GM12878 (cell line): Measurements from ENCODE around the gene RAB31. TPM values are rescaled to one million over a fixed set of nuclear protein-coding genes. Genes with fewer than 3 reads are reported as not detected.
"Not testable (repeated sequence)": the region's sequence is repeated elsewhere in the genome, so short reads cannot be mapped to it uniquely, and the experiment has no call there.

Experiments
- ATAC-seq: fragments of 200-7000 bp; cut with Tn5 transposase; 3 replicates; pipeline ENCODE4 v1.9.1; 2020; ENCODE audit warnings: mild to moderate bottlenecking, moderate library complexity
- BruUV-seq: library from RNA; stranded (reverse); fragments of 400-500 nt; replicated peaks from 2 replicates; lab custom pipeline; 2021; lab: Mats Ljungman, UMichigan
- CTCF ChIA-PET: fragments of 300-600 bp; sonication (Branson Sonifier 250); formaldehyde crosslinking; extraction: SDS; loops from one replicate; lab custom pipeline; 2021; ENCODE audit warnings: inconsistent platforms; lab: Yijun Ruan, JAX
- POLR2A ChIA-PET: fragments of 350-600 bp; formaldehyde crosslinking; extraction: SDS; loops from one replicate; lab custom pipeline; 2021; ENCODE audit warnings: inconsistent platforms; lab: Charles Lee
- RAD21 ChIA-PET: fragments of 300-600 bp; sonication (Branson Sonifier 250); formaldehyde crosslinking; loops from one replicate; lab custom pipeline; 2023; ENCODE audit warnings: antibody characterized with exemption; ENCODE audit not compliant: unreplicated experiment; lab: Charles Lee
- SMC1A ChIA-PET: fragments of 300-600 bp; sonication (Branson Sonifier 250); formaldehyde crosslinking; loops from one replicate; lab custom pipeline; 2023; ENCODE audit not compliant: unreplicated experiment, uncharacterized antibody; lab: Charles Lee
- DNase-seq: peaks from one replicate; pipeline ENCODE4 v3.0.0-alpha.2; 2011; ENCODE audit warnings: low read depth, low spot score
- FAIRE-seq: peaks from 3 replicates; lab custom pipeline; 2011; peaks lifted over from hg19 to GRCh38; lab: Jason Lieb, UNC
- H2AFZ ChIP-seq: 2 replicates; pipeline ENCODE4 v1.6.0; 2011; ENCODE audit warnings: low read depth, low read length, control low read depth; ENCODE audit not compliant: control insufficient read depth
- H3K27ac ChIP-seq: 2 replicates; pipeline ENCODE4 v1.5.1; 2011; ENCODE audit warnings: control low read depth; ENCODE audit not compliant: control insufficient read depth, insufficient read depth
- H3K27me3 ChIP-seq, 2 experiments: replicated peaks in 1 of 2; 2 replicates each; pipeline versions ENCODE4 v1.6.0 to v1.6.1; 2011; ENCODE audit warnings: low read length in 1 of 2; ENCODE audit not compliant: control insufficient read depth in 2 of 2, insufficient read depth in 2 of 2
- H3K36me3 ChIP-seq, 2 experiments: 2 replicates each; pipeline ENCODE4 v1.5.1; 2011; ENCODE audit warnings: low read length in 1 of 2; ENCODE audit not compliant: control insufficient read depth in 2 of 2, insufficient read depth in 2 of 2
- H3K4me1 ChIP-seq: 2 replicates; pipeline ENCODE4 v1.6.1; 2011; ENCODE audit warnings: mild to moderate bottlenecking, low read length, moderate library complexity, mixed read lengths; ENCODE audit not compliant: control insufficient read depth, insufficient read depth
- H3K4me2 ChIP-seq: 2 replicates; pipeline ENCODE4 v1.6.0; 2011; ENCODE audit warnings: control low read depth; ENCODE audit not compliant: control insufficient read depth, insufficient read depth
- H3K4me3 ChIP-seq: fragments of 200-600 bp; sonication (generic); 2 replicates; pipeline ENCODE4 v1.5.1; 2016
- H3K79me2 ChIP-seq: 2 replicates; pipeline ENCODE4 v1.6.0; 2011; ENCODE audit warnings: low read length; ENCODE audit not compliant: control insufficient read depth, insufficient read depth
- H3K9ac ChIP-seq: 2 replicates; pipeline ENCODE4 v1.8.0; 2011; ENCODE audit warnings: low read length, control low read depth, mixed read lengths; ENCODE audit not compliant: control insufficient read depth, insufficient read depth
- H3K9me3 ChIP-seq: replicated peaks from 3 replicates; pipeline ENCODE4 v1.5.1; 2011; ENCODE audit warnings: mild to moderate bottlenecking, low read length; ENCODE audit not compliant: control insufficient read depth, insufficient read depth
- H4K20me1 ChIP-seq: 2 replicates; pipeline ENCODE4 v1.6.0; 2011; ENCODE audit not compliant: control insufficient read depth, insufficient read depth
- E2F8 ChIP-seq: fragments of 450-650 bp; IDR thresholded peaks from 2 replicates; pipeline ENCODE4 v1.6.1; 2018; ENCODE audit warnings: mild to moderate bottlenecking, low read depth, moderate library complexity; ENCODE audit not compliant: partially characterized antibody
- SUPT20H ChIP-seq: IDR thresholded peaks from 2 replicates; pipeline ENCODE4 v1.6.1; 2011; ENCODE audit warnings: low read depth, mild to moderate bottlenecking, low read length, moderate library complexity, borderline replicate concordance; ENCODE audit not compliant: control insufficient read depth
- WGBS: methylation state at CpG from one replicate; pipeline ENCODE4 v1.1.6; 2016; ENCODE audit warnings: low lambda C conversion rate; ENCODE audit not compliant: insufficient replicate concordance, insufficient coverage; ENCODE audit errors: missing lambda C conversion rate; 5-methylcytosine and 5-hydroxymethylcytosine counted together
- in situ Hi-C: fragments of 300-500 bp; cut with MboI; formaldehyde crosslinking; loops from 9 replicates; pipeline ENCODE4 v1.14.3; 2018; ENCODE audit warnings: mixed read lengths
- intact Hi-C: fragments of 100-400 bp; cut with micrococcal nuclease; formaldehyde crosslinking; loops from one replicate; pipeline ENCODE4 v1.14.2; 2022; ENCODE audit not compliant: unreplicated experiment
- polyA plus RNA-seq, 11 experiments: library from polyadenylated mRNA; depleted of rRNA in 4 of 11; unstranded in 6 of 11; stranded (reverse) in 5 of 11; fragments of >200 nt; fragmentation: Nextera tagmentation in 4 of 11; fragmentation: Illumina TruSeq in 1 of 11; extraction: Ambion mirVana in 4 of 11; extraction: Trizol in 1 of 11; gene quantifications; 1 replicate in 1 of 11; 2 replicates in 10 of 11; pipeline versions ENCODE4 v1.2.1 to v1.2.3, GENCODE V29; 2011 to 2016; ENCODE audit warnings: inconsistent platforms in 2 of 11, missing spikeins in 2 of 11, low read depth in 1 of 11
- total RNA-seq, 4 experiments: library from RNA; depleted of rRNA in 3 of 4; stranded (reverse); fragments of >200 nt in 3 of 4; fragmentation: Illumina TruSeq in 1 of 4; extraction: Trizol in 1 of 4; gene quantifications; 2 replicates each; pipeline versions ENCODE4 v1.2.1 to v1.2.3, GENCODE V29; 2013 to 2021
- TF ChIP-seq, protein P1 (sequence below): fragments of 450-650 bp; IDR thresholded peaks from 2 replicates; pipeline ENCODE4 v1.6.1; 2018; ENCODE audit warnings: borderline replicate concordance, mild to moderate bottlenecking; ENCODE audit not compliant: partially characterized antibody
- TF ChIP-seq, protein P2 (sequence below): fragments of 450-650 bp; IDR thresholded peaks from 2 replicates; pipeline ENCODE4 v1.6.1; 2017; ENCODE audit warnings: low read depth, mild to moderate bottlenecking, moderate library complexity

RAB31 gene
- total and polyA plus RNA-seq, 10 of the 15 experiments (the other 5 are each of a cell fraction or from before 2014, with no cell fraction given) = 0.80 to 23.3 (median 12.2) TPM

DNA sequence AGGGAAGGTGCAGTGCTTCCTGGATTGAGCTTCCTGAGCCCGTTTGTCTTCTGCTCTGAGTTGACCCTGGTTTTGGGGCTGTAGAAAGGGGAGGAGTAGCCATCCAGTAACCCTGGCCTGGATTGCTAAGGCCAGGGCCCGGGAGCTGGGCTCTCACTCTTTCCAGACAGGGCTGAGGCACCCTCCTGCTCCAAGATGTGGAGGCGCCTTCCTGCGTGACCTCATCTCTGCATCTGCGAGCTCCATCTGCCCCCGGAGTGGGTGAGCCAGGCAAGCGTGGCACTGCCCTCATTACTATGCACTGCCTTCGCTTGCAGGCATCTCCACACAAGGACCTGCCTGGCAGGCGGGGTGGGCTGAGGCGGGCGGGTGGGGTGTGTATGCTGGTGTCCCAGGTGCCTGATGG is 58.0 kb downstream of the RAB31 start (continued):
- no peak for TF ChIP-seq E2F8
- TF ChIP-seq, protein P1, sequence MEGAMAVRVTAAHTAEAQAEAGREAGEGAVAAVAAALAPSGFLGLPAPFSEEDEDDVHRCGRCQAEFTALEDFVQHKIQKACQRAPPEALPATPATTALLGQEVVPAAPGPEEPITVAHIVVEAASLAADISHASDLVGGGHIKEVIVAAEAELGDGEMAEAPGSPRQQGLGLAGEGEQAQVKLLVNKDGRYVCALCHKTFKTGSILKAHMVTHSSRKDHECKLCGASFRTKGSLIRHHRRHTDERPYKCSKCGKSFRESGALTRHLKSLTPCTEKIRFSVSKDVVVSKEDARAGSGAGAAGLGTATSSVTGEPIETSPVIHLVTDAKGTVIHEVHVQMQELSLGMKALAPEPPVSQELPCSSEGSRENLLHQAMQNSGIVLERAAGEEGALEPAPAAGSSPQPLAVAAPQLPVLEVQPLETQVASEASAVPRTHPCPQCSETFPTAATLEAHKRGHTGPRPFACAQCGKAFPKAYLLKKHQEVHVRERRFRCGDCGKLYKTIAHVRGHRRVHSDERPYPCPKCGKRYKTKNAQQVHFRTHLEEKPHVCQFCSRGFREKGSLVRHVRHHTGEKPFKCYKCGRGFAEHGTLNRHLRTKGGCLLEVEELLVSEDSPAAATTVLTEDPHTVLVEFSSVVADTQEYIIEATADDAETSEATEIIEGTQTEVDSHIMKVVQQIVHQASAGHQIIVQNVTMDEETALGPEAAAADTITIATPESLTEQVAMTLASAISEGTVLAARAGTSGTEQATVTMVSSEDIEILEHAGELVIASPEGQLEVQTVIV = no peak

GRCh38 chr18:9766740-9767139 is 58.6 kb downstream of the RAB31 start:
- H3K27ac ChIP-seq = no peak overlapping the region
- in situ Hi-C loops = no loop called here
- no peaks in the 10 kb centered on the region for H3K27me3 ChIP-seq
- ATAC-seq (no peak), DNase-seq (no peak), FAIRE-seq (no peak)
- ChIA-PET RAD21 (no interaction called here), POLR2A (no interaction called here), SMC1A (no interaction called here), CTCF (no interaction called here)
- BruUV-seq = no TSS peak
- no peaks in the 10 kb centered on the region for H4K20me1 ChIP-seq
- no peaks in the 10 kb centered on the region for H3K36me3 ChIP-seq
- WGBS = 93% methylated on average over 1 of the region's 1 CpG
- TF ChIP-seq, protein P2, sequence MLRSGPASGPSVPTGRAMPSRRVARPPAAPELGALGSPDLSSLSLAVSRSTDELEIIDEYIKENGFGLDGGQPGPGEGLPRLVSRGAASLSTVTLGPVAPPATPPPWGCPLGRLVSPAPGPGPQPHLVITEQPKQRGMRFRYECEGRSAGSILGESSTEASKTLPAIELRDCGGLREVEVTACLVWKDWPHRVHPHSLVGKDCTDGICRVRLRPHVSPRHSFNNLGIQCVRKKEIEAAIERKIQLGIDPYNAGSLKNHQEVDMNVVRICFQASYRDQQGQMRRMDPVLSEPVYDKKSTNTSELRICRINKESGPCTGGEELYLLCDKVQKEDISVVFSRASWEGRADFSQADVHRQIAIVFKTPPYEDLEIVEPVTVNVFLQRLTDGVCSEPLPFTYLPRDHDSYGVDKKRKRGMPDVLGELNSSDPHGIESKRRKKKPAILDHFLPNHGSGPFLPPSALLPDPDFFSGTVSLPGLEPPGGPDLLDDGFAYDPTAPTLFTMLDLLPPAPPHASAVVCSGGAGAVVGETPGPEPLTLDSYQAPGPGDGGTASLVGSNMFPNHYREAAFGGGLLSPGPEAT = no peak
- TF ChIP-seq SUPT20H = no peak
- H3K9ac ChIP-seq = no peak overlapping the region
- no peaks in the 10 kb centered on the region for H3K4me1 ChIP-seq
- no peak overlapping the region for H3K4me2 ChIP-seq
- H2AFZ ChIP-seq = no peak overlapping the region
- no peaks in the 10 kb centered on the region for H3K79me2 ChIP-seq
- no peak overlapping the region for H3K4me3 ChIP-seq
- intact Hi-C loops = no loop called here
- H3K9me3 ChIP-seq = no peaks in the 10 kb centered on the region

GRCh38 chr18:9768071-9768691 is 60.1 kb downstream of the RAB31 start:
- ATAC-seq, in situ Hi-C loops, H3K27ac ChIP-seq, SMC1A ChIA-PET, intact Hi-C loops, H2AFZ ChIP-seq, POLR2A ChIA-PET, H3K36me3 ChIP-seq, H3K9ac ChIP-seq, CTCF ChIA-PET, H3K27me3 ChIP-seq, H3K9me3 ChIP-seq, H3K4me2 ChIP-seq, H3K4me1 ChIP-seq, RAD21 ChIA-PET, DNase-seq, H3K4me3 ChIP-seq, H3K79me2 ChIP-seq, BruUV-seq, FAIRE-seq, H4K20me1 ChIP-seq: not testable (repeated sequence)
- WGBS = 69% methylated on average over 2 of the region's 2 CpGs
